Osteoblast (primary cell): ENCODE data around the gene TRAPPC8. TPM values are rescaled to one million over a fixed set of nuclear protein-coding genes. Genes with fewer than 3 reads are reported as not detected.
"Not testable (repeated sequence)": the region's sequence is repeated elsewhere in the genome, so short reads cannot be mapped to it uniquely, and the experiment has no call there.

Source experiments
- DNase-seq: peaks from one replicate; pipeline ENCODE4 v3.0.0; 2011; ENCODE audit warnings: low spot score, mixed read lengths; ENCODE audit not compliant: insufficient read length; ENCODE audit errors: missing footprints
- H2AFZ ChIP-seq: 2 replicates; pipeline ENCODE4 v1.6.0; 2011; ENCODE audit warnings: mild to moderate bottlenecking, low read length
- H3K27ac ChIP-seq: 2 replicates; pipeline ENCODE4 v1.5.1; 2011; ENCODE audit warnings: mild to moderate bottlenecking, low read depth, low read length, moderate library complexity
- H3K27me3 ChIP-seq: 2 replicates; pipeline ENCODE4 v1.6.0; 2012; ENCODE audit warnings: mild to moderate bottlenecking, control low read depth, inconsistent platforms, low read length, moderate library complexity; ENCODE audit not compliant: insufficient read depth
- H3K36me3 ChIP-seq: 2 replicates; pipeline ENCODE4 v1.5.1; 2011; ENCODE audit warnings: mild to moderate bottlenecking, low read length, control low read depth, moderate library complexity; ENCODE audit not compliant: insufficient read depth
- H3K4me1 ChIP-seq: 2 replicates; pipeline ENCODE4 v1.5.1; 2011; ENCODE audit warnings: mild to moderate bottlenecking, low read length, control low read depth, moderate library complexity; ENCODE audit not compliant: insufficient read depth
- H3K4me2 ChIP-seq: 2 replicates; pipeline ENCODE4 v1.6.0; 2011; ENCODE audit warnings: mild to moderate bottlenecking, low read length; ENCODE audit not compliant: insufficient read depth
- H3K4me3 ChIP-seq: fragments of 200-600 bp; sonication (generic); 3 replicates; pipeline ENCODE4 v1.5.1; 2012; ENCODE audit warnings: mild to moderate bottlenecking, low read length, inconsistent platforms; ENCODE audit not compliant: insufficient read depth
- H3K79me2 ChIP-seq: 2 replicates; pipeline ENCODE4 v1.6.0; 2012; ENCODE audit warnings: mild to moderate bottlenecking, low read length, control low read depth, inconsistent platforms; ENCODE audit not compliant: insufficient read depth
- H3K9me3 ChIP-seq: 2 replicates; pipeline ENCODE4 v1.5.1; 2011; ENCODE audit warnings: low read depth, low read length, control low read depth
- H4K20me1 ChIP-seq: 2 replicates; pipeline ENCODE4 v1.6.0; 2012; ENCODE audit warnings: mild to moderate bottlenecking, low read length, control low read depth; ENCODE audit not compliant: insufficient read depth
- CTCF ChIP-seq: IDR thresholded peaks from 2 replicates; pipeline ENCODE4 v1.5.1; 2011; ENCODE audit warnings: mild to moderate bottlenecking, low read depth, low read length, moderate library complexity; ENCODE audit errors: extremely low read depth
- total RNA-seq: library from RNA; depleted of rRNA; stranded (reverse); fragments of >200 nt; gene quantifications from 2 replicates; pipeline ENCODE4 v1.2.3, GENCODE V29; 2012

Gene TRAPPC8
- total RNA-seq, 1 donor = 47.0 TPM

GRCh38 chr18:31965316-31965970 lies 22.5 kb upstream of the TRAPPC8 start:
- no peak overlapping the region for H3K4me2 ChIP-seq
- TF ChIP-seq CTCF = no peak
- H3K79me2 ChIP-seq = no peaks in the 10 kb centered on the region
- H2AFZ ChIP-seq = no peak overlapping the region
- H3K4me1 ChIP-seq = no peaks in the 10 kb centered on the region
- H3K27me3 ChIP-seq = no peaks in the 10 kb centered on the region
- no peak overlapping the region for H3K27ac ChIP-seq
- H3K4me3 ChIP-seq = no peak overlapping the region
- no peaks in the 10 kb centered on the region for H3K36me3 ChIP-seq
- H4K20me1 ChIP-seq = no peaks in the 10 kb centered on the region
- DNase-seq = no peak
- no peaks in the 10 kb centered on the region for H3K9me3 ChIP-seq

- TF ChIP-seq CTCF = no peak
Measured at GRCh38 chr18:31957728-31958127, 14.8 kb upstream of the TRAPPC8 start.

GRCh38 chr18:31954349-31954748 lies 11.4 kb upstream of the TRAPPC8 start:
- H4K20me1 ChIP-seq = no peaks in the 10 kb centered on the region
- H3K4me3 ChIP-seq = no peak overlapping the region
- TF ChIP-seq CTCF = no peak
- no peaks in the 10 kb centered on the region for H3K36me3 ChIP-seq
- no peaks in the 10 kb centered on the region for H3K79me2 ChIP-seq
- H3K4me1 ChIP-seq = no peaks in the 10 kb centered on the region
- H3K9me3 ChIP-seq = no peaks in the 10 kb centered on the region
- H3K4me2 ChIP-seq = no peak overlapping the region
- no peak for DNase-seq
- H2AFZ ChIP-seq = no peak overlapping the region
- H3K27ac ChIP-seq = no peak overlapping the region
- no peaks in the 10 kb centered on the region for H3K27me3 ChIP-seq

More at GRCh38 chr18:31957728-31958127, 14.8 kb upstream of the TRAPPC8 start:
- DNase-seq = no peak
- no peaks in the 10 kb centered on the region for H3K36me3 ChIP-seq
- H3K4me2 ChIP-seq = no peak overlapping the region
- H3K79me2 ChIP-seq = no peaks in the 10 kb centered on the region
- no peaks in the 10 kb centered on the region for H3K27me3 ChIP-seq
- H3K4me1 ChIP-seq = no peaks in the 10 kb centered on the region
- no peak overlapping the region for H3K27ac ChIP-seq
- H3K9me3 ChIP-seq = no peaks in the 10 kb centered on the region
- H4K20me1 ChIP-seq = no peaks in the 10 kb centered on the region
- no peak overlapping the region for H2AFZ ChIP-seq
- H3K4me3 ChIP-seq = no peak overlapping the region

- not testable (repeated sequence) for H3K27ac ChIP-seq, H3K4me1 ChIP-seq, H3K27me3 ChIP-seq, H3K4me3 ChIP-seq, DNase-seq, H2AFZ ChIP-seq, H3K79me2 ChIP-seq, H4K20me1 ChIP-seq, H3K36me3 ChIP-seq, H3K9me3 ChIP-seq, H3K4me2 ChIP-seq
Measured at GRCh38 chr18:31953699-31954098, 10.8 kb upstream of the TRAPPC8 start.
